NCI-H2029 treated with DMSO at 0.1 percent for 48 hours (cell line): ENCODE results near the gene ANKRD35.
A peak's percentile ranks its signal among the peaks of the same experiment; 100 is the strongest.
"Not testable (repeated sequence)": the region's sequence is repeated elsewhere in the genome, so short reads cannot be mapped to it uniquely, and the experiment has no call there.

Source experiments
- DNase-seq: peaks from one replicate; lab custom pipeline; 2025; lab: John Stamatoyannopoulos, UW

Gene ANKRD35, protein sequence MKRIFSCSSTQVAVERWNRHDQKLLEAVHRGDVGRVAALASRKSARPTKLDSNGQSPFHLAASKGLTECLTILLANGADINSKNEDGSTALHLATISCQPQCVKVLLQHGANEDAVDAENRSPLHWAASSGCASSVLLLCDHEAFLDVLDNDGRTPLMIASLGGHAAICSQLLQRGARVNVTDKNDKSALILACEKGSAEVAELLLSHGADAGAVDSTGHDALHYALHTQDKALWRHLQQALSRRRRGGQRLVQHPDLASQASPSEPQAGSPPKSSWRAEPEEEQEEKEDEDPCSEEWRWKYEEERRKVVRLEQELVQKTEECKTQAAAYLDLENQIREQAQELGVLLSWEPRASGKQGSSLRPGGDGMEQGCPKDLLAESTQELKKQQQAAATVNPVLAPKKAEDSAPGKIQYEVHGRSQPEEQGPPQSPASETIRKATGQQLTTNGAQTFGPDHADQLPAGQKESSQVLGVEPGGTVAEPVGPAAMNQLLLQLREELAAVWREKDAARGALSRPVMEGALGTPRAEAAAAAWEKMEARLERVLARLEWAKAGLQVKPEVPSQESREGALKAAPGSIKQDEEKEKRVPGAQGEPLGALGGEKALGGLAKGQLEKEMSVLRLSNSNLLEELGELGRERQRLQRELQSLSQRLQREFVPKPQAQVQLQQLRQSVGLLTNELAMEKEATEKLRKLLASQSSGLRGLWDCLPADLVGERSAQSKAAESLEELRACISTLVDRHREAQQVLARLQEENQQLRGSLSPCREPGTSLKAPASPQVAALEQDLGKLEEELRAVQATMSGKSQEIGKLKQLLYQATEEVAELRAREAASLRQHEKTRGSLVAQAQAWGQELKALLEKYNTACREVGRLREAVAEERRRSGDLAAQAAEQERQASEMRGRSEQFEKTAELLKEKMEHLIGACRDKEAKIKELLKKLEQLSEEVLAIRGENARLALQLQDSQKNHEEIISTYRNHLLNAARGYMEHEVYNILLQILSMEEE

DNA sequence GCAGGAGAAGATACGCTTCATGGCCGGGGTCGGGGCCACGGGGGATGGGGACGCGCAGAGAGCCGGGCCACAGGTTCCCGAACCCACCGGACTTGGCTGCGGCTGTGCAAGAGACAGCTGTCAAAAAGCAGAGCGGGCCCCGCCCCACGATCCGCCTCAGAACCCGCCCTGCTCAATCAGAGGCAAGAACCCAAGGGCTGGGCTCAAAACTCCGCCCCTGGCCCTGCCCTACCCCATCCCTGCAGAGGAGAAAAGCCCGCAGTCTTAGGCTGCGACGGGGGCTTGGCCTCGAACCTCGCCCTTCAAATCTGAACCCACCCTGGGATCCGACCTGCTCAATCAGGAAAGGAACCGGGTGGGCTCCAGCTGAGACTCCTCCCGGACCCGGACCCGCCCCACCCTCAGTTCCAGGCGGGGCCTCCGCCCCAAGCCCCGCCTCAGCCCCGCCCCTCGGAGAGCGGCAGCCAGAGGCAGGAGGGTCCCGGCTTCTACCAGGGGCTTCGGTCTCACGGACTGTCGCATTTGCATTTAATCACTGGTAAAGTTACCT, at the start of gene ANKRD35:
Gene ANKRD35, minus strand, starts transcription at position 129 of the 550 bp plus-strand sequence. Its CDS starts 108 bp downstream, at position 21.
- peak; percentile 53 for DNase-seq

DNA sequence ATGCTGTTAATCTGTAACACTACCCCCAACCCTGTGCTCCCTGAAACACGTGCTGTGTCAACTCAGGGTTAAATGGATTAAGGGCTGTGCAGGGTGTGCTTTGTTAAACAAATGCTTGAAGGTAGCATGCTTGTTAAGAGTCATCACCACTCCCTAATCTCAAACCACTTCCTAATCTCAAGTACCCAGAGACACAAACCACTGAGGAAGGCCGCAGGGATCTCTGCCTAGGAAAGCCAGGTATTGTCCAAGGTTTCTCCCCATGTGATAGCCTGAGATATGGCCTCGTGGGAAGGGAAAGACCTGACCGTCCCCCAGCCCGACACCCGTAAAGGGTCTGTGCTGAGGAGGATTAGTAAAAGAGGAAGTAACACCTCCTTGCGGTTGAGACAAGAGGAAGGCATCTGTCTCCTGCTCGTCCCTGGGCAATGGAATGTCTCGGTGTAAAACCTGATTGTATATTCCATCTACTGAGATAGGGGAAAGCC, 46.9 kb upstream of the ANKRD35 start:
- DNase-seq, result not testable (repeated sequence)

DNA sequence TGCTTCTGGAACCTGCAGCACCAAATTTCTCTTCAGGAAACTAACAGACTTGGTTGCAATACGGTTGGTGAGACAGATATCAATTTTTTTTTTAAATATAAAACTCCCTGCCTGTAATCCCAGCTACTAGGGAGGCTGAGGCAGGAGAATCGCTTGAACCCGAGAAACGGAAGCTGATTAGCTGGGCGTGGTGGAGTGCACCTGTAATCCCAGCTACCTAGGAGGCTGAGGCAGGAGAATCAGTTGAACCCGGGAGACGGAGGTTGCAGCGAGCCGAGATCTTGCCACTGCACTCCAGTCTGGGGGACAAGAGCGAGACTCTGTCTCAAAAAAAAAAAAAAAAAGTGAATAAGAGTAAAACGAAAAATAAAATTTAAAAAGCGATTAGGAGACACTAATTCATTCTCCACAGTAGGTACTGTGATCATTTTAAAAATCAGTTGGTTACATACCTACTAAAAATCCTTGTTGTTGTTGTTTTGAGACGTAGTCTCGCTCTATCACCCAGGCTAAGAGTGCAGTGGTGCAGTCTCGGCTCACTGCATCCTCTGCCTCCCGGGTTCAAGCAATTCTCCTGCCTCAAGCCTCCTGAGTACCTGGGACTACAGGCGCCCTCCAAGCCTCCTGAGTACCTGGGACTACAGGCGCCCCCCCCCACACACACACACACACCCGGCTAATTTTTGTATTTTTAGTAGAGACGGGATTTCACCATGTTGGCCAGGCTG, 42.4 kb upstream of the ANKRD35 start:
- no peak for DNase-seq

DNA sequence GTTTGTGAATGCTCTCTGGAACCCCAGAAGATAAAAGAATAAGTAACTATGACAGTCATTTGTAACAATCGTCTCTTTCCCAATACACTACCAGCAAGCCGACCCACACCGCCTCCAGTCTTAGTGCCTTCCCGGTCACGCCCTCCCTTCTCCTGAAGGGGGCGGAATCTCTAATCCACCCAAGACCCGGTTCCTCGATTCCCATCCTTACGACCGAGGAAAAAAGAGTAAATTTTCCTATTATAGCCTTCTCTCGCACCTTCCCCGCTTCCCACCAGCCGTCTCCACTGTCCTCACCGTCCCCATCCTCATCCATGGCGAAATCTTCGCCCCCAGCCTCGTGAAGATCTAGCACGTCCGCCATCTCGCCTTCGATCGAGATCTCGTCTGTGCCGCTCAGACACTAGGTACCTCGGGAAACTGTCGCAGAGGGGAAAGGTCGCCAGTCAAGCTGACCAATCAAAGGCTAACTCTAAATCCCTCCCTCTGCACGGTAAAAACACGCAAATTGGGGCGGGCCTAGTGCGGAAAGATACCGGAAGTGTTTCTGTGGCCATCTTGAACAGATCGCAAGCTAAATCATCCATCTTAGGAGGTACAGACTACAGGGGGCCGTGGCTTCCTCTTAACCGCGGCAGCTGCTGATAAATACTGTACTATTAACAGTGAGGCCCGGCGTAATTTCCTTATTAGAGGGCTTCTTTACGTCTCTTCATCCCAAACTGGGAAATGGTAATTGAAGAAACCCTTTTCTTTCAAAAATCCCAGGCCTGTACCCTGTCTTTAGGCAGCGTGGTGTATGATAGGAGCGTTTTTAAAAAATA, 41.6 kb upstream of the ANKRD35 start, which contains the start of gene RBM8A:
Gene RBM8A, minus strand, starts transcription at position 422 of the 824 bp plus-strand sequence. Its CDS starts 58 bp downstream, at position 364.
- DNase-seq, result peak; percentile 98

DNA sequence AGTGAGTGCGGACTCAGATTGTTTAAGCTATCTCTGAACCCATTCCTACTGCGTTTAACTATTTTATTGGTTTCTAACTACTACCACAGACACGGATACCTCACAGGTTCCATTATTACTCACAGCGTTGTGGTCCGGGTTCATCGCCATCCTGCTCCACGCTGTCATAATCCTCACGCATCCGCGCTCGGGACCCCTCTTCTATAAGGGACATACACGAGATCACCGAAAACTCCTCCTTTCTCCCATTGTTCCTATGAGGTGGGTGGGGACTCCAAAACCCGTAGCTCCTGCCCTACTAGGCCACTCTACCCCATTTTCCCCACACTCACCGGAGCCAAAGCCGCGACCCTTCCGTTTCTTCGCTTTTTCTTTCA, 41.0 kb upstream of the ANKRD35 start:
- DNase-seq, result no peak

DNA sequence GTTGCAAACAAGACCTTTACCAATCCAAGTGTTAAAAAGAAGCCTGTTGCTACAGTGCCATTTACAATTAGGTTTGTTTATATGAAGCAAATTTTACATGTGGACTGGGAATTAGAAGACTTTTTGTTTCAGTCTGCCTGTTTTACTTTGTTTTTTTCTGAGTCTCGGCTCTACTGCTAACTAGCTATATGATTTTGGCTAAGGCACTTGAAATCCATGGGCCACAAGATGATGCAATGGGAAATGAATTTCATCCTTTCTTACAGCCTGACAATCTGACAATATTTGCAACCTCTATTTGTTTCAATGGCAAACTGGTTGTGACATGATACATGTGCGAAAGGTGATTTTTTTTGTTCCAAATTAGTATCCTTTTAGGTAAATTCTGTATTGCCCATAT, 36.6 kb upstream of the ANKRD35 start:
- no peak for DNase-seq

DNA sequence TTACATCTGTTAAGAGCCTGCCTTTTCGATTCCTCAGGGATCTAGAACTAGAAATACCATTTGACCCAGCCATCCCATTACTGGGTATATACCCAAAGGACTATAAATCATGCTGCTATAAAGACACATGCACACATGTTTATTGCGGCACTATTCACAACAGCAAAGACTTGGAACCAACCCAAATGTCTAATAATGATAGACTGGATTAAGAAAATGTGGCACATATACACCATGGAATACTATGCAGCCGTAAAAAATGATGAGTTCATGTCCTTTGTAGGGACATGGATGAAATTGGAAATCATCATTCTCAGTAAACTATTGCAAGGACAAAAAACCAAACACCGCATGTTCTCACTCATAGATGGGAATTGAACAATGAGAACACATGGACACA, 34.6 kb upstream of the ANKRD35 start:
- not testable (repeated sequence) for DNase-seq

DNA sequence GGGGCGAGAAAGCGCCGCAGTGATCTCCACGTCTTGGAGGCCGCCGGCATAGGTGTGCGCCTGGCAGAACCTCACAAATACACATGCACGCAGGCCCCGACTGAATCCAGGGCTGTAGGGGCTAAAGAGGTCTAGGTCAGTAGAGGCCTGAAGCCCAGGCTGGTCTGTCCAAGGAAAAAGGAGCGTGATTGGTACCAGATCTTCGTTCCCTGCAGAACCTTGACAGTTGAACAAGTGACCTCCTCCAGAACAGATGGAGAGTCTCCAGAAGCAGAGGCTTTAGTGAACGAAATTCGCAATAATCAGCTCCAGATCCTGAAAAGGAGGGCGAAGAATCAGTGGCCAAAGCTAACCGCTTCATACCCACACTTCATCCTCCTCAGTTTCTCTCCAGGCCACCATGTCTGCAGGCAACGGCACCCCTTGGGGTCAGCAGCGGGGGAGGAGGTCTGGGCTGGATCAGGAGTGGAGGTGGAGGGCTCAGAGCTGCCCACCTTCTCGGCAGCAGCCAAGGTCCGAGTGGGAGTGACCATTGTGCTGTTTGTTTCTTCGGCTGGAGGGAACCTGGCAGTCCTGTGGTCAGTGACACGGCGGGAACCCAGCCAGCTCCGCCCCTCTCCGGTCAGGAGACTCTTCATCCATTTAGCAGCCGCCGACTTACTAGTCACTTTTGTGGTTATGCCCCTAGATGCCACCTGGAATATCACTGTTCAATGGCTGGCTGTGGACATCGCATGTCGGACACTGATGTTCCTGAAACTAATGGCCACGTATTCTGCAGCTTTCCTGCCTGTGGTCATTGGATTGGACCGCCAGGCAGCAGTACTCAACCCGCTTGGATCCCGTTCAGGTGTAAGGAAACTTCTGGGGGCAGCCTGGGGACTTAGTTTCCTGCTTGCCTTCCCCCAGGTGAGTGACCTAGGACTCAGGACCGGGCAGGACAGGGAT, 33.6 kb upstream of the ANKRD35 start:
- DNase-seq, result no peak

DNA sequence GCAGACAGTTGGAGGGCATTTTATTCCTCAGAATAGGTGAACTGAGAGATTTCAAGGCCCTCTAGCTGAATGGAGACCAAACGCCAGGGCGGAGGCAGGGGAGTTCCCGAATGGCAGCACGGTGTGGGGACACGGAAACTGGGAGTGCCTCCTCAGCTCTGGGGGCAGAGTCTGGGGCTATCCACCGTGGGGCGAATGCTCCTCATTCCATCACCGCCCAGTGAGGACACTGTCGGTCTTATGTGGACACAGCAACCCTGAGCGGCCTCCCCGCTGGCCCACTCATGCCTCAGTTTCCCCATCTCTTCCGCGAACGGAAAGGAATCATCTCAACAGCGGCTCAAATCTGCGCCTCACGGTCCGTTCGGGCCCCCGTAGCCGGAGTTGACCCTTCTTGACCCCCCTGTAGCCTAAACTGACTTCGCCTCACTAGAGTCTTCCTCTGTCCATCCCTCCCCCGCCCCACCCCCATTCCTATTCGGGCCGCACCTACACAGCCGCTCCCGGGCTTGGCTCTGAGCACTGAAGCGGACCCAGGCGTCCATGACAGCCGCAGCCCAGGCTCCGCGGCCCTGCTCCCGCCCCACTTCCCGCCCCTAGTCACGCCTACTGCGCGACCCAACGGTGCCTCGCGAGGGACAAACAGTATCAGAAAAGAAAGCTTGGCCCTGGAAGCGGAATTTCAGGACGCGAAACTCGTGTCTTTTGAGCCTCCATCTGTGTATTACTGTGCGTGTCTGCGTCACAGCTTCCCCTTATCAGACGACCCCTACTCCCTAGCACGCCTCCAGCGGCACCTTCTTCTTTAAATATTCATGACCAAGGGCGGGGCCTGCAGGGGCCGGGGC, 32.7 kb upstream of the ANKRD35 start, which contains the start of gene PEX11B:
Gene PEX11B, minus strand, starts transcription at position 574 of the 848 bp plus-strand sequence. Its CDS starts 29 bp downstream, at position 545.
- peak; percentile 57 for DNase-seq

DNA sequence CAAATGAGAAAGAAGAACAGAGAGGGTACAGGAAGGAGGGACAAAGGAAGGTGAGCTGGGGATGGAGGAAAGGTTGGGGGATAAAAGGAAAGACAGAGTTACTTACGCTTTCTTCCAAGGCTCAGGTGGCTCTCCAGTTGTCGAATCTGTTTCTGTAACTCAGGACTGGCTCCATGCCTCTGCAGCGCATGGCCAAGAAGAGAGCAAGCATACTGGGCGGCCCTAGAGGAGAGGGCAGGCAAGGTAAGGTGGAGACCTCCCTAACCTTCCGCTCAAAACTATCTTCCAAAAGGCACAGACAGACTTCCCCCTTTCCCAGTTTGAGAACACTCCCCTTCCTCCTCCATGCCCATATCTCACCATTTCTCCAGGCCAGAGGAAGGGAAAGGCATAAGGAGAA, 31.9 kb upstream of the ANKRD35 start:
- no peak for DNase-seq

DNA sequence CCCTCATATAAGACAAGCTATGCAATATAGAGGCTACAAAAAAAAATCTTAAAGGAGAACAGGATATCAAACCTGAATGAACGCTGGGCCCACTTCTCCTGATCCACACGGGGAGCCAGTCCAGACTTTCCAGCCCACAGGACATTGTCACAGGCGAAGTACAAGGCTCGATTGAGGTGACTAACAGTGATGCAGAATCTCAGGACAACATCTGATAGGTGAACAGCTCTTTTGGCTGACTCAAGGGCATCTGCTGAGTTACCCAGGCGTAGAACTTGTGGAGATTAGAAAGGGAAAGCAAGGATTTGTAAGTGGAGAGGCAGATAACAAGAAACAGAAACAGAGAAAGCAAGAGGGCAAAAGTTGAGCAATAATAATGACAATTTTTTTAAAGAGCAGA, 31.1 kb upstream of the ANKRD35 start:
- DNase-seq, result no peak

DNA sequence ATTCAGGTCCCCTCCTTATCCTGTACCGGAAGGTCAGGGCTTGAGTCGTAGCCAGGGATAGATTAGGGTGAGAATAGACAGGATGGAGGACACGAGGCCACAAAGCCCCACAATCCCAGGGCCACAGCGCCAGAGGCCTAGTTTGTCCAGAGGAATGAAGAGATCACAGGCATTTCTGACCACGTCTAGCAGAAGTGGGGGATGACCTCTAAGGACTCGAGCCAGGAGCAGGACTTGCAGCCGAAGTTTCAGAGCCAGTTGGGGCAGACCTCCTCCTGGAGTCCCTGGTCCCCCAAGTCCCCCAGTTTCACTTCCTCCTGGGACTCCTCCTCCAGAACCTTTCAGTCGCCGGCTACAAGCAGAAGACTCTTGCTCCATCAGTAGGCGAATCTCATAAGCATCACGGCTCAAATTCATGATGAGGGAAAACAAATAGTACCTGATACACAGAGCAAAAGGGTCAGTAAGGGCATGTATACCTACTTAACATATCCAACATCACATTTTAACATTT, 26.5 kb upstream of the ANKRD35 start:
- DNase-seq, result no peak

DNA sequence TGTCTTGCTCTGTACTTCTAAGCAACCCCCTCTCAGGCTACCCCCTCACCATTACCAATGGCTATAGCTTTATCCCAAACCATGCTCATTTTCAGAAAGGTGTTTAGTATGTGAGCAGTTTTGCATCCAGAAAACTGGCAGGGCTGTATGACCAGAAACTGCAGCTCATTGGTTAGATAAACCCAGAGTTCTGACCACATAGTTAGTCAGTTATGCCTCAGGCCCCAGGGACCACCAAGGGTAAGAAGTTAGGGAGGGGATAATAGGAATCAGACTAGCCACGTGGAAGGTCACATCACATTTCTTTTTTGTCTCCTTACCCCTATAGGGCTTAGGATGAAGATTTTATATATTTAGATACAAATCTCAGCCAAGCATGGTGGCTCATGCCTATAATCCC, 23.0 kb upstream of the ANKRD35 start:
- no peak for DNase-seq

DNA sequence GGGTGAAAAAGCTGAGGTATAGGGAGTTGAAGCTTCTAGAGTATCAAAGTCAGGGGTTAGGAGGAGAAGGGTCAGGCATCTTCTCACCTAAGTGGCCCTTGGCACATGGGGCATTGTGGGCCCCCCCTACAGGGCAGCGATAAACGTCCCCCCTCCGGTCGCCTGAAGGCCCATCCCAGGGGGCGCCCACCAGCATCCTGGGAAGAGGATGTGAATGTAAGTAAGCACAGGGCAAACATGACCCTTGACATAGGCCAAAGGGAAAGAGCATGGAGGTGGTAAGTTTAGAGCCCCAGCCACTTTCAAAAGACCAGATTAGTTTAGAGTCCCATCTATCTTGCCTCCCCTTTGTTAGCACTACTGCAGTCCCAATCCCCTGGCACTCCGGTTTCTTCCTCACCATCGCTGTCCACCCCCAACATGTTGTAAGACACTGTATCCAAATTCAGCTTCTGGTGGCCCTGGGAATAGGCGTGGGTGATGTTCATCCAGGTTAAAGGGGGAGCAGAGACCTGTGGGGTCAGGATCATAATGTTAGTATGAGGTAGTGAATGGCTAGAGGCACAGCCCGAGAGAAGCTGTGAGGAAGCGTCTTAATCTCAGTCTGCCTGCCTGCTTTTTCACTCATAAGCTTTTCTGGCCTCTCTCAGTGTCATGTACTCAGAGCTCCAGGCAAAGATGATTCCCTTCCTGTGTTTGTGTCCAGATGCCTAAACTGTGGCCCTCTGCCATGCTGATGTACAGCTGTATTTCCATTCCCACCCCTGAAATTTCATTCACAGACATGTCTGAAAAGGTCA, 21.5 kb upstream of the ANKRD35 start:
- DNase-seq, result no peak

DNA sequence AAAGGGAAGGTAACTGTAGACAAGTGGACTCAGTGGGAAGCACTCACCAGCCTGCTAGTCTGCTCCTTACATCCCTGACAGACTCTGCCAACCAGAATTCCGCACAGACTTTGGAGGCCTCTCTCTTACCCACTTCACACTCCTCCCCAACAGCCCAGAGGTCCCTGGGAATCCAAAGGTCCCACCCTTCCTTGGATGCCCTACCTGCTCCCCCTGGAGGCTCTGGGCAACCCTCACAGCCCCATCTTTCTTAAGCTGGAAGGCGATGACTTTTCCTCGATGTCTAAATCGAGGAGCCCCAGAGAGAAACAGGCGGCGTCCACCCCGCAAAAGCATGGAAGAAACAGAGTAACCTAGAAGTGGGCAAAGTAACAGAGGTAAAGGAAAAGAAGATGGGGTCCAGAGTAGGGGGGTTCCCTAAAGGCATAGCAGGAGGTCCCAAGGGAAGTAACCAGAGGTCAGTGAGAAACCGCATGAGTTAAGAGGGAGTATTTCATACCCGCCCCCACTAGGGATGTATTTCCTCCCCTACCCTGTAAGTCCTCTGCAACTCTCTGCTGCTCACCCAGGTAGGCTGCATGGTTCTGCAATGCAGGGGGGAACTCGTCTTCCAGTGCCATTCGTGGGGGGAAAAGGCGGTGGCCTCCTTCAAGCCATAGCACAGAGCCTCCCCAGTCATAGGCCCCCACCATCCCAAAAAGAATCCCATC, 15.8 kb upstream of the ANKRD35 start:
- no peak for DNase-seq

DNA sequence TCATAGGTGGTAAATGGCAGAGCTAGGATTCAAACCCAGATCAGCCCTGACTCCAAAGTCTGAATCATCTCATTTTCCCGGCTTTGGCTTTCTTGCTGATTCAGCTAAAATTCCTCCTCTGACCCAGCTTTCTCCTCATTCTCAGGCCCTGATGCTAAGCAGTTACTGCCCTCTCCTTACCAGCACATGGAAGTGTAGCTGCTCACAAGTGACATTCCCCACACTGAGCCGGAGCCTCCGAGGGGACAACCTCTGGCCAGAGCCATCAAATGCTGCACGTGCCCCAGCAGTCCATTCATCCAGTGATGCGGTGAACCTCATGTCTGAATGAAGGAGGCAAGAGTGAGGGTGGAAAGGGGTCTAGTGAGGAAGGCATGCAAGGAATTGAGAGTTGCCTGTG, 13.1 kb upstream of the ANKRD35 start:
- no peak for DNase-seq

DNA sequence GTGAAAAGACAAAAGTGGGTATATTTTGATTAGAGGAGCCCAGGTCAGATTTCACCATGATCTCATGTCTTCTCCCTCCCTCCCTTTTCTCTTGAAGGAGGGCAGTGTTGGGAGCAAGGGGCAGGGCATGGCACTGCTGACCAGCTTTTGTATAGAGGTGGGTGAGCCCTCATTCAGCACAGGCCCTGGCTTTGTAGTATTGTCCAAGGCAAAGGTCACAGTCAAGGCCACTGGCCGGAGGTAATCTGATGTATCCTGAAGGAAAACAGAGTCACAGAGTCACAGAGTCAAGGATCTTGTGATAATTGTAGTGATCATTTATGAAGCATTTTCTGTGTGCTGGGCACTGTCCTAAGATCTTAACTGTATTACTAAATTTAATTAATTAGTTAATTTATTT, 12.3 kb upstream of the ANKRD35 start:
- DNase-seq, result no peak
